AML-193 (cell line): ENCODE results near the gene GATD1.

ENCODE experiments used
- DNase-seq, 2 experiments: peaks; one replicate each; lab custom pipeline; 2025; lab: John Stamatoyannopoulos, UW

Gene GATD1, protein sequence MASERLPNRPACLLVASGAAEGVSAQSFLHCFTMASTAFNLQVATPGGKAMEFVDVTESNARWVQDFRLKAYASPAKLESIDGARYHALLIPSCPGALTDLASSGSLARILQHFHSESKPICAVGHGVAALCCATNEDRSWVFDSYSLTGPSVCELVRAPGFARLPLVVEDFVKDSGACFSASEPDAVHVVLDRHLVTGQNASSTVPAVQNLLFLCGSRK

DNA sequence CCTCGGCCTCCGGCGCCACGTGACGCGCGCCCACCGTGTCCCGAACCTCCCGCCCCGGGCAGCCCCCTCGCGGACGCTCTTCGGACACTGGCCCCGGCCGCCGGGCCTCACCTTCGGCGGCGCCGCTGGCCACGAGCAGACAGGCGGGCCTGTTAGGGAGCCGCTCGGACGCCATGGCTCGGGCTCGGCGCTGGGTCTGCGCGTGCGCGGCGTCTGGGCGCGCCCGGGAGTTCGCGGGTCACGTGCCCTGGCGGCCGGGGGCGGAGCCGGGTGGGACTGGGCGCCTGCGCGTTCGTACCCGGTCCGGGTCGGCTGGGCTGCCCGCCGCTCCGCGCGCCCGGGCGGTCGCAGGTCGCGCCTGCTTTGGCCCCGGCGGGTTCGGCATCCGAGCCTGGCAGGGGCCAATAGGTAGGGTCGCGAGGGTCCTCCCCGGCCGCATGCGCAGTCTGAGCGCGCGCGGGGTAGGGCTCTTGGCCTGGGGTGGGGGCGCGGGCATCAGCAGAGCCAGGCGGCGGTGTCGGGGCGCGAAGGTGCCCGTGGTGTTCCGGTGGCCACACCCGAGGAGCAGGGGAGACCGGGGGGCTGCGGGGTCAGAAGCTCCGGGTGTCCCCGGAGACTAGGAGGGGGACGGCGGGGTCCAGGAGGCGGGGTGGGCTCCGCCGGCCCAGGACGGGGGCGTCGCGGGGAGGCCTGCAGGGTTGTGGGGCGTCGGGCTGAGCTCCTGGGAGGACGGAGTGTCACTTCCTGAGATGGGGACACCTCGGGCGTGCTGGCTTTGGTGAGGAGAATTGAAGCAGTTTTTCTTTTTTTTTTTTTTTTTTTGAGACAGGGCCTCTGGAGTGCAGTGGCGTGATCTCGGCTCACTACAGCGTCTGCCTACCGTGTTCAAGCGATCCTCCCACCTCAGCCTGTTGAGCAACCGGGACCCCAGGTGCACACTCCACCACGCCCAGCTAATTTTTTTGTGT, at the start of gene GATD1:
Gene GATD1 (minus strand): TSS at position 200 of the 968 bp plus-strand sequence. CDS start 25 bp downstream, at position 175.
- DNase-seq: peak; percentile 58 to 78

DNA sequence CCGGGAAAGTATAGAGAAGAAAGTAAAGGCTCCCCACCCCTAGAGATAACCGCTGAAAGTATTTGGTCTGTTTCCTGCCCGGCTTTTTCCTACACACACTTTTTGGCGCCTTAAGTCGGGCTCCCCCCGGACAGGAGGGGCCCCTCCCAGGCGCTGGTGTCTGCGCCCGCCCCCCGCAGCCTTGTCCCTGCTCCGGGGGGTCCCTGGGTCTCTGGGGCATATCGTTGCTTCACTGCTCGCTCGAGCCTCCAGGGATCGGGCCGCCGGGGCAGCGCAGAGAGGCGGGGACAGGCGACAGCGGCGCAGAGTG, 49.5 kb upstream of the GATD1 start:
- no peak for DNase-seq

DNA sequence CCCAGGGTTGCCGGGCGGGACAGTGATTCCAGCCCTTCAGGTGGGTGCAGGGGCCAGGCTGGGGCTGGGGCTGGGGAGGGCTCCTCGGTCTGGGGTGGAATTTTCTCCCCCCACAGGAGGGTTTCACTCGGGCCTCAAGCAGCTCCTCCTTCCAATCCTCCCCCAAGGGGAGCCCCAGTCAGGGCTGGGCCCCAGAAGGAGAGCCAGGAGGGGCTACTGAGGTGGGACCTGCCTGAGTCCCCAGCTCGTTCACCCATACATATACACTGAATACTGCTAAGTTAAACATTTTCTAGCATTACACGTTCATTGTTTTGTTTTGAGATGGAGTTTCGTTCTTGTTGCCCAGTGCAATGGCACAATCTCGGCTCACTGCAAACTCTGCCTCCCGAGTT, 48.9 kb upstream of the GATD1 start:
- no peak for DNase-seq

DNA sequence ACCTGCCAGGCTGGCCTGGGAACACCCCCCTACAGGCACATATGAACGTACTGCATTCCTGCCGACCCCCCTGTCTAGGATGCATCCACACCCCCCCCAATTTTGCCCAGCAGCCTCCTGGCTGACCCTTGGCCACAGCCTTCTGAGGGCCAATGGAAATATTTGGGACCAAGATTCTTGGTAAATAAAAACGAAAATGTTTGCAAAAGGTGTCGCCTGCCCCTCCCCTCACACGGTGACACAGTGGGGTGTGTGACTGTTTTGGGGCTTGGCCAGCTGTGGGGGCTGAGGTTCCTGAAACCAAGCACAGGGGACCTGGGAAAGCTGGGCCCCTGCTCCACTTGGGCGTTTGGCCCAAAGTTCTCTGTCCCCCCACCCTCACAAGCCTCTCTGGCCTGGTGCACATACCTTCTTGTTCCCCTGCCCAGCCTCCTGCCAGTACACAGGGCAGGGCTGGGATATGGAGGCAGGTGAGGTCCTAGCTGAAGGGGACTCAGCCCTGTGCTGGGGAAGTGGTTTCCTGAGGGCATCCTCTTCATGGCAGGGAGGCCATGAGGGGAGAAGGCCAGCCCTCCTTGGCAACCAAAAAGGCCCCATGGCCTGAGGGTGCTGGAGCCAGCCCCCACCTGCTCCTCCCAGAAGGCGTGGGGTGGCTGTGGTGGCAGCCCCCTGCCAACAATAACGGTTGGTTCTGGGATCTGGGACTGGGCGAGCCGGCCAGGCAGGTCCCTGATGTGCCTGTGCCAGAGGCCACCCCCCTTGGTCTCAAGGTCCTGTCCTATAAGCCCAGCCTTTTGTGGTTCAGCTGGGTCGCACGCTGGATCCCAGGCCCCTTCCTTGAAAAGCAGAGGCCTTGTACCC, 48.3 kb upstream of the GATD1 start:
- DNase-seq: no peak

DNA sequence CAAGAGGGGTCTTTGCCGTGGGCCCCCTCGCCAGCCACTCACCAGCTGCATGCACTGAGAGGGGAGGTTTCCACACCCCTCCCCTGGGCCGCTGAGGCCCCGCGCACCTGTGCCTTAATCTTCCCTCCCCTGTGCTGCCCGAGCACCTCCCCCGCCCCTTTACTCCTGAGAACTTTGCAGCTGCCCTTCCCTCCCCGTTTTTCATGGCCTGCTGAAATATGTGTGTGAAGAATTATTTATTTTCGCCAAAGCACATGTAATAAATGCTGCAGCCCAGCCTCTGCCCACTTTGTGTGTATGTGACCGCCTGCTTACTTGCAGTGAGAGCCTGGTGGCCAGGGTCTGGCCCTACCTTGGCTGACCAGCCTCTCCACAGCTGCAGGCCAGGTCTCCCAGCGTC, 47.7 kb upstream of the GATD1 start:
- no peak for DNase-seq

DNA sequence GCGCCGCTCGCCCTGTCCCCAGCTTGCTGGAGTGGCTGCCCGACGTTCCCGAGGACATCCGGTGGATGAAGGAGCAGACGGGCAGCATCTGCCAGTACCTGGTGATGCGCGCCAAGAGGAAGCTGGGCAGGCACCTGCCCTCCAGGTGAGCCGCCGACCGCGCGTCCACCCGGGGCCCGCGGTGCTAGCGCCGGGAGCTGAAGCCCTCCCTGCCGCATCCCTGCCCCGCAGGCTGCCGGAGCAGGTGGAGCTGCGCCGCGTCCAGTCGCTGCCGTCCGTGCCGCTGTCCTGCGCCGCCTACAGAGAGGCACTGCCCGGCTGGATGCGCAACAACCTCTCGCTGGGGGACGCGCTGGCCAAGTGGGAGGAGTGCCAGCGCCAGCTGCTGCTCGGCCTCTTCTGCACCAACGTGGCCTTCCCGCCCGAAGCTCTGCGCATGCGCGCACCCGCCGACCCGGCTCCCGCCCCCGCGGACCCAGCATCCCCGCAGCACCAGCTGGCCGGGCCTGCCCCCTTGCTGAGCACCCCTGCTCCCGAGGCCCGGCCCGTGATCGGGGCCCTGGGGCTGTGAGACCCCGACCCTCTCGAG, 47.1 kb upstream of the GATD1 start:
- no peak for DNase-seq

DNA sequence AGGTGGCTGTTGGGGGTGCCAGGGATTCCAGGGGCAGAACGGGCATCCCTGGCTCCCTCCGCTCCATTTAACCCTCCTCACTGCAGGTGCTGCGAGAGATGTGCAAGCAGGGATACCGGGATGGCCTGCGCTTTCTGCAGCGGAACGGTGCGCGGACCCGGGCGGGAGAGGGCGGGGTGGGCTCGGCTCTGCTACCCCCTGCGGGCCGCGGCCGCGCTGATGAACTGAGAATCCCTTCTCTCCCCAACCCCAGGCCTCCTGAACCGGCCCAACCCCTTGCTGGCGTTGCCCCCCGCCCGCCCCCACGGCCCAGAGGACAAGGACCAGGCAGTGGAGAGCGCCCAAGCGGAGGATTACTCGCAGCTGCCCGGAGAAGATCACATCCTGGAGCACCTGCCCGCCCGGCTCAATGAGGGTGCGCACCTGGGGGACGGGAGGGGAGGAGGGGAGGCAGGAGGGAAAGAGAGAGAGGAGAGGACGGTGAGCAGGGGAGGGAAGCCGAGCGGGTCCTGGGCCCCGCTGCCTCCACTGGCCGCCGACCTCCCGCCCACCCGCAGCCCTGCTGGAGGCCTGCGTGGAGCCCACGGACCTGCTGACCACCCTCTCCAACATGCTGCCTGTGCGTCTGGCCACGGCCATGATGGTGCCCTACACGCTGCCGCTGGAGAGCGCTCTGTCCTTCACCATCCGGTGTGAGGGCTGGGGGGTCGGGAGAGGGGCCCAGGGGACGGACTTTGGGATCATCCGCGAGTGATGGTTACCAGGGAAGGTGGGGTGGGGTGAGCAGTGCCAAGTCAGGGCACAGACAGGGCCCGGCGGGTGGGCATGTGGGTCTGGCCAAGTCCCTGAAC, 46.4 kb upstream of the GATD1 start:
- no peak for DNase-seq

DNA sequence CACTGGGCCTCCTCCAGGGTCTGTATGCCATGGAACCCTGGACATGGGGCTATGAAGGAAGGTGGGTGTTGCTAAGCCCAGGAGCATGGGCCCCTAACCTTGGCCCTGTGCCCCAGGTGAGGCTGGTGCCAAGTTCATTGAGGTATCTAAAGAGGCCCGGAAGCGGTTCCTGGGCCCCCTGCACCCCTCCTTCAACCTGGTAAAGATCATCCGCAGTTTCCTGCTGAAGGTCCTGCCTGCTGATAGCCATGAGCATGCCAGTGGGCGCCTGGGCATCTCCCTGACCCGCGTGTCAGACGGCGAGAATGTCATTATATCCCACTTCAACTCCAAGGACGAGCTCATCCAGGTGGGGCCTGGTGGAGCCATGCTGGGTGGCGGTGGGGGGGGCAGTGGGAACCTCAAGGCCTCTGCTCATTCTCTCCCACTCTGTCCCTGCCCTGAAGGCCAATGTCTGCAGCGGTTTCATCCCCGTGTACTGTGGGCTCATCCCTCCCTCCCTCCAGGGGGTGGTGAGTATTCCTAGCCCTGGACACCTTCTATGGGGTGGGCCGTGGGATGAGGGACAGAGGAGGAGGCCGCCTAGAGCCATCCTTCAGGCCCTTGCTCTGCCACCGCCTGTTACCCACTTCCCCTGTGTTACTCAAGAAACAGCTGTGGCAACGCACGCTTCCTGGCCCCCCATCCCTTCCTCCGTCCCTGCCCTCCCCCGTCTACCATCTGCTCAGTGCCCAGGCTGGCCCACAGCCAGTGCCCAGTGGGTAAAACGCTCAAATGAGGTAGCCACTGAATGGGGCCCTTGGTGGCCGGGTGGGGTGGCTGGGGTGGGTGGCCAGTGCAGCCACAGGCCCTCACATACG, 44.5 kb upstream of the GATD1 start:
- peak; percentile 83 to 90 for DNase-seq

DNA sequence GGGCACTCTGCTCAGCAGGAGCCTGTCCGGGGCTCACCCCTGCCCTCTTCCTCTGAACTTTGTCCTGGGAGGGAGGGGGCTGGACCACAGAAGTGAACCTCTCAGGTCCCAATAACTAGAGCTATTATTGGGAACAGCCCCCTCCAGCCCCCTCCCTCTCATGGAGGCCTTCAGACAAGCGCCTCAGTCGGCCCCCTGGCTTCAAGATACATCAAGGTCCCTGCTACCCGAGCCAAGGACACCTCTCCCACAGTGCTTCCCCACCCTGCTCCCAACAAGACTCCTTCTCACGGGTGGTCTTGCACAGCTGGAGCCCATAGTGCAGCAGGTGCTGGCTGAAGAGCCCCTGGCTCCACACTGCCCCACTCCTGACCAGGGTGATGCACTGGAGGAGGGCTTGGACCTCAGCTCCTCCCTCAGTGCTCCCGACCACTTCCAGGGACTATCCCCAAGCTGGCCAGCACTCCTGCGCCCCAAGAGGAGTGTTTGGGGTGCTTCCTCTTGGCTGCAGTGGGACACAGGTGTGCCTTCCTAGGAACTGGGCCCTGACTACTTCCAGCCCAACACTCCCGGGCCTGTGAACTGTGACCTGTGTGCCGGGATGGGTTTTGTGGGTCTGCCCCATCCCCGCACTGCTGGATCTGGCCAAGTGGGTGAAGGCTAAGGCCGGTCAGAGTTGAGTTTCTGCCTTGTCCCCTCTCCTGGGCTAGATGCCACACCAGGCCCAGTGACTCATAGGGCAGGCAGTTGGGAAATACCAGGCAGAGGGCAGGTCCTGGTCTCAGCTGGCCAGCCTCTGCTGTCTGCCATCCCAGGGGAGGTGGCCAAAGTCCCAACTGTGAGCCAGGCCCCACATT, 43.6 kb upstream of the GATD1 start:
- DNase-seq: peak; percentile 78 to 83

DNA sequence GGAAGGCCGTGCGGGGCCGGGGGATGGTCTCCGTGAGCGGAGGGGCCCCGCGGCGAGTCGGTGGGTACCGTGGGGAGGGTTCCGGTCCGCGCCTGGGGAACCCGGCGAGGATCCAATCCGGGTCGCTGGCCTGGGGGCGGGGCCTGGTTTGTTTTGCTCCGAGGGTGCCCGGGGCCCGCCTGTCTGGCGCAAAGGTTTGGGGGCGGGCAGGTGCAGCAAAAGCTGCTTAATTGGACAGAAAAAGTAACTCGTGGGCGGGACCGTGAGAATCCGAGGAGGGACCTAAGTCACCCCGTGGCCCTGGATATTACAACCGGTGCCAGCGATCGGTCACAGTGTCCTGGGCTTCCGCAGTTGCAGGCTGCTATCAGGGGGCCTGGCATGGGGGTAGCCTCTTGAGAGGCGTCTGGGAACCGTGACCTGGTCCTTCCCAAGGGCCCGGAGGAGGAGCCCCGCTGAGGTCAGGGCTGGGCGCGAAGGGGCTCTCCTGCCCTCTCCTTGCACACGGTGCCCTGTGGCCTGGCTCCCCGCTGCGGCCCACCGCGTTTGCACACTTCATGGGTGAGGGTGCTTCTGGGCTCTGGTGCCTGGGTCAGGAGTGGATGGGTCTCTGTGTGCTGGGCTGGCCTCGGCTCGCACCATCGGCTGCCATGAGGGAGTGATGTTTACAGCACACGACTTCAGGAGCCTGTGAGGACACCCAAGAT, 42.8 kb upstream of the GATD1 start:
- peak; percentile 87 to 89 for DNase-seq

DNA sequence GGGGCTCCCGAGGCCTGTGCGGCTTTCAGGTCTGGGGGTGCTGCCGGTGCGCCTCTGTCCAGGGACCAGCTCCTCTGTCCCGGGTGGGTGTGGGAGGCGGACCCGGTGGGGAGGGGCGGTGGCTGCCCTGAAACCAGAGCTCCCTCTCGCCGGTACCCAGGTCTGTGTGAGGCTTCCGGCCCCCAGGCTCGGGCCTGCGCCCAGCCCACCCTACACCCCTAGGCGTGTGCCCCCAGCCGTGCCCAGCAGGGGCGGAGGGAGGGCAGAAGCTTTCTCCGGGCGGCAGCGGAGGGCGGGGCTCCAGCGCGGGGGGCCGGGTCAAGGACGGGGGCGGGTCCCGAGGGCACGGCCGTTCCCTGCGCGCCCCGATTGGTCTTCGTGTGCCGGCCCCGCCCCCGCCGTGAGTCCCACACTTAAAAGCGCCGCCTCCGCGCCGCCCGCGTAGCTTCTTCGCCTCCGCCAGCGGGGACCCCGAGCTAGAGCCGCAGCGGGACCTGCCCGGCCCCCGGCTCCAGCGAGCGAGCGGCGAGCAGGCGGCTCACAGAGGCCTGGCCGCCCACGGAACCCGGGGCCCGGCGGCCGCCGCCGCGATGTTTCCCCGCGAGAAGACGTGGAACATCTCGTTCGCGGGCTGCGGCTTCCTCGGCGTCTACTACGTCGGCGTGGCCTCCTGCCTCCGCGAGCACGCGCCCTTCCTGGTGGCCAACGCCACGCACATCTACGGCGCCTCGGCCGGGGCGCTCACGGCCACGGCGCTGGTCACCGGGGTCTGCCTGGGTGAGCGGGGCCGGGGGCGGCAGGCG, 42.0 kb upstream of the GATD1 start:
- DNase-seq: peak; percentile 69 to 85

DNA sequence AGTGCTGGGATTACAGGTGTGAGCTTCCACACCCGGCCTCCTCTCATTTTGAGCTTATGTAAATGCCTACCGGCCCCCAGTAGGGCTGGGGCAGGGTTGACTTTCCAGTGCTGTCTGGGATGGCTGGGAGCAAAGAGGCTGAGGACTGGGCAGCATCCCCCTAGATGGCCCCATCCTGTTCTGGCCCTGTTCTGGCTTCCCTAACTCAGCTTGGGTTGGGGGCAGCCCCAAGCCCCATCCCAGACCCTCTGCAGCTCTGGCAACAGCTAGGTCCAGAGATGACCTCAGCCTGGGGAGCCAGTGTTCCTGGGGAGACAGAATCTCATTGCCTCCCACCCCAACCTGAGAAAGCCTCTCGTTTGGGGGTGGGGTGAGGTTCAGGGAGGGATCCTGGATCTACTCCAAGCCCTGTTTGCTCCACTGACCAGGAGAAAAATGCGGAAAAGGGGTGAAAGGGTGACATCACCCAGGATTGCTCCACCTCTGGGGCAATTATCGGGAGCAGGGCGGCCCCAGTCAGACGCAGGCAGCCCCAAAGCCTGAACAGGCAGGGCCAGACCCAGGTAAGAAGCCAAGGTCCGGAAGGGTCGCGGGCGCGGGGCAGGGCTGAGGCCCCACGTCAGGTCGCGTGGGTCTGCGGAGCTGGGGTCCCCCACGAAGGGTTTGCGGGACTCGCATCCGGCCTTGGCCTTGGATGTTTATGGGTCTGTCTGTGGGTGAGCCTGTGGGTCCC, 41.3 kb upstream of the GATD1 start, which contains the start of gene PNPLA2:
Gene PNPLA2 (plus strand): TSS at position 519 of the 733 bp plus-strand sequence. CDS start 805 bp downstream, outside the sequence.
- no peak for DNase-seq

DNA sequence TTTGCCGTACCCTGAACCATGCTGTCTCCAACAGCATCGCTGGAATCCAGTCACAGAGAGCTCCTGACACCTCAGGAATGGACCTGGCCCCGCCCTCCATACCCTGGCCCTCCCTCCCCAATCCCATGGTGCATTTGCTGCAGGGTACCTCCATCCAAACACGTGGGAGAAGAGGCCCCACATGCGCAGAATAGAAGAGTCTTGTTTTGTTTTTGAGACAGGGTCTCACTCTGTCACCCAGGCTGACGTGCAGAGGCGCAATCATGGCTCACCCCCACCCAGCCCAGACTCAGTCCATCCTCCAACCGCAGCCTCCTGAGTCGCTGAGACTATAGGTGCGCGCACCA, 39.1 kb upstream of the GATD1 start:
- no peak for DNase-seq

DNA sequence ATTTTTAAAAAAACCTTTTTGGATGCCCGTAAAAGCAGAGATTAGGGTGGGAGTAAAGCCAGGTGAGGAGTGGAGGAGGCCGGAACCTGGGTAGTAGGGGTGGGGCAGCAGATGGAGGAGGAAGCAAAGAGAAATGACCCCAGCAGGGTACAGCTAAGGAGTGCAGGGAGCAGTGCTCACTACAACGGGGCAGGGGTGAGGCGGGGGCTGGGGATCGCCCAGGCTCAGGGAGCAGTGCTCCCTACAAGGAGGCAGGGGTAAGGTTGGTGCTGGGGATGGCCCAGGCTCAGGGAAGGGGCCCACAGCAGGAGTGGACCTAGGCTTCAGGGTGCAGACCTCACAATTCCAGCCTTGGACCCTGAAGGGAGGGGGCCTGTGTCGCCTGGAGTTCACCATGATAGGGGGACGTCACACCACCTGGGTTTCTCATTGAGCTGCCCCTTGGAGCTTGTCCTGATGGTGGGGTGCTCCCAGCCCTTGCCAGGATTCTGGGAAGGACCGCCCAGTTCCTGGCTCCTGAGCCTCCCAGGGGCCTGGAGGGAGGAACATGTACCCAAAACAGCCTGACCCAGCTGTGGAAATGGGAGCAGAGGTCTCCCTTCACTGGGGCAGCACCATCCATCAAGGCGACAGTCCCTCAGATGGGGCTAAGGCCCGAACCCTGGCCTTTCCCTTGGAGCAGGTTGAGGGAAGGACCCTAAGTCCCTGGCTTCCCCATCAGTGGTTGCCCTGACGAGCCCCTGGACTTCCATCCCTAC, 38.6 kb upstream of the GATD1 start:
- no peak for DNase-seq

DNA sequence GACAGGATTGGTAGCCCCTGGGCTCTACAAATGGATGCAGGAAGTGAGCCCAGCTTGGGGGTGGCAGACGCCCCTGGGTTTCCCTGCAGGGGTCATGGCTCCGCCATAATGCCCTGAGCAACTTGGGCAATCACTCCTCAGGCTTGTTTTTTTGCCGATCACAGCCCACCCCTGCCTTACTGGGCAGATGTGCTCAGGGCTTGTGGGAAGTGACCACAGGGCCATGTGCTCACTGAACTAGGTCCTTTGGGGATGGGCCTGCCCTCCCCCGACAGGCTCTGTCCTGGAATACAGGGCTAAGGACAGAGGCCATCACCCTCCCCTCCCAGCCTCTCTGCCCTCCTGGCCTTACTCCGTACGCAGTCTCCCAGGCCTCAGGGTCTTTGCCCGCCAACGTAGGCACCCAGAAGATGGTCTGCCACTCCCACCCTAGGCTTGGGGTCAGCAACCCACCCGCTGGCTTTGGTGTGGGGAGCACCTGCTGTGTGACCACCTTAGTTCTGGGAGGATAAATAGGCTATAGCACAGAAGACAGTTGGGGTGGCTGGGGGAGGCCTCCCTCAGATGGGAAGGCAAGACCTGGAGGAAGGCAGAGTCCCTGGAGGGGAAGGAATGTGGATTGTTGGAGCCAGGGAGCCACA, 36.3 kb upstream of the GATD1 start:
- no peak for DNase-seq

DNA sequence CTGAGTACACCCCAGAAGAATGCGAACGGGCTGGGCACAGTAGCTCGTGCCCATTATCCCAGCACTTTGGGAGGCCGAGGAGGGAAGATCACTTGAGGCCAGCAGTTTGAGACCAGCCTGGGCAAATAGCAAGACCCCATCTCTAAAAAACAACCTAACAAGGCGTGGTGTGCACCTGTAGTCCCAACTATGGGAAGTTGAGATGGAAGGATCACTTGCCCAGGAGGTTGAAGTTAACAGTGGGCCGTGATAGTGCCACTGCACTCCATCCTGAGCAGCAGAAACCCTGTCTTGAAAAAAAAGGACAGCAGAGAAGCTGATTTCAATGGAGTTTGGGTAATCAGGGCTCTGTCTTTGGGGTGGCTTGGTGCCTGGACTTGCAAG, 35.8 kb upstream of the GATD1 start:
- DNase-seq: no peak
